HG02870 (cell line): ENCODE data around the gene GNLY.

Experiments used
- ATAC-seq: cut with Tn5 transposase; IDR thresholded peaks from one replicate; pipeline ENCODE4 v1.9.1; 2021; ENCODE audit warnings: mild to moderate bottlenecking, moderate library complexity; ENCODE audit not compliant: unreplicated experiment

GNLY gene

DNA sequence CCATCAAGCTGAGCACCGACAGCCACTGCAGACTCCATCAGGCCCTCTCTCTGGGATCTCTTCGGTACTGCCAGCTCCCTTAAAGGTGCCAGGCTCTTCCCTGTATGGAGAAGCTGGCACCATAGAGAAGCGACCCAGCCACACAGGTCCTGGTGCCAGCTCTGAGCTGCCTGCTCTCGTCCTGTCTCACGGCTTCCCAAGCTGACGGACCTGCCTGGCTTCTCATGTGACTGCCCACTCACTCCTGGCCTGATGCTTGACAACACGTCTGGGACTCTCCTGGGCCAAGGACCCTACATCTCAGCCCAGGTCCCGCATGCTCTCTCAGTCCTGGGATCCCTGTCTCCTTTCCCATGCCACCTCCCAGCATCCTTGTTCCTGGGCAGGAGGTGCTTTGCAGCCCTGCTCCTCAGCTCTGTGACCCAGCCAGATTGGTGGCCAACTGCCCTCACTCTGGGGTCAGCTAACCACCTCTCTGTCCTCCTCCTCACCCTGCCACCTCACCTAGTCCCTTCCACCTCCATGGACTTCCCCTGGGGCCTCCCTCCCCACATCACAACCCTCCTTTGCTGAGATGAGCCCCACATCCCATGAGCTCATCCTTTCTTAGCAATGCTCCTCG, 47.2 kb downstream of the GNLY start:
- ATAC-seq: no peak

- ATAC-seq: no peak
These were observed 47.8 kb downstream of the GNLY start for GRCh38 chr2:85741833-85742455.

GRCh38 chr2:85743304-85743978, 49.3 kb downstream of the GNLY start:
- ATAC-seq: no peak

- no peak for ATAC-seq
These were observed 49.9 kb downstream of the GNLY start for GRCh38 chr2:85744055-85744454.

DNA sequence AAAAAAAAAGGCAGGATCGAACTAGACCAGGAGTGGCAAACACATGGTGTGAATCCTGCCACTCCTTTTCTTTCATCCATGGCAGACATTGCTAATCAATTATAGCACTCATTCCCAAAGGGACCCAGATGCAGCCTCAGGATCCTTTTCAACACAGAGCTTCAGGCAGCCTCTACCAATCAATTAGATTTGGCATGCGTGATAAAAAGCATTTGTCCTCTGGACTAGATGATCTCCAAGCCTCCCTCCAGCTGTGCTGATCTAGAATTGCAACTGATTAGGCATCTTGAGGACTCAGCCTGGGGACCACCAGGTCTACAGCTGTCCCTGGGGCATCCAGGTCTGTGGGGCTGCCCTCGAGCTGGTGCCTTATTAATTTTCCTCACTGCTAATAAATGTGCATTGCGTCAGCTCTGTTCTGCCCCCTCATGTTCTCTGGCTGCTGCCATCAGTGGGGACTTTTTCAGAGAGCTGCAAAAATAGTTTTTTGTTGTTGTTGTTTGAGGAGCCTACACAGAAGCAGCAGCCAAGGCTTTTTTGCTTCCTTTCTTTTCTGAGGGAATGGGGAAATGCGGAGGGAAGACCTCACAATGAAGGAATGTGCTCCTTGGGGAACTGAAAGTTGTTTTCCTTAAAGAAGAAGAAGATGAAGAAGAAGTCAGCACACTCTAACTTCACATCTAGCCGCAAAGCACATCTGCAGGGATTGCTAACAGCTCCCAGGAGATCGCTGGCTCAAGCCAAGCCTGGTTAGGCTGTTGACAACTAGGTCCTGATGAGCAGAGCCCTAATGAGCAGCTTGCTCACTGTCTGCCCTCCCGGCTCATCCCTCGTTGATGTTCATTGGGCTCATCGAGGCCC, 50.8 kb downstream of the GNLY start:
- no peak for ATAC-seq

GRCh38 chr2:85745619-85746018, 51.5 kb downstream of the GNLY start:
- ATAC-seq: no peak

GRCh38 chr2:85746321-85747004, 52.3 kb downstream of the GNLY start:
- ATAC-seq: no peak

DNA sequence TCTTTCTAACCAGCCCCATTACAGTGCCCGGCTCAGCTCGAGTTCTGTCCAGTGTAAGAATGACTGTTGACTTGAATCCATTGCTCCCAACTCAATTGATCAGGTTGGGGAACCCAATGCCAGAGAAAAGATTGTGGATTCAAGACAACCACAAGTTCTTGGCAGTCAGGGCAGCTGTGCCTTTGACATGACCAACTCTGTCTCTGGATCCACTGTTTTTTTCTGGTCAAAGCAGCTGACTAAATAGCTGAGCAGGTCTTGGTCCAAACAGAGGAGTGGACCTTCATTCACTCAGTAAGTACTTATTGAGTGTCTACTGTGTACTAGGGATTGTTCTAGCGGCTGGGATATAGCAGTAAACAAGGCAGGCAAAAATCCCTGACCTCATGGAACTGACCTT, 53.3 kb downstream of the GNLY start:
- ATAC-seq: no peak

DNA sequence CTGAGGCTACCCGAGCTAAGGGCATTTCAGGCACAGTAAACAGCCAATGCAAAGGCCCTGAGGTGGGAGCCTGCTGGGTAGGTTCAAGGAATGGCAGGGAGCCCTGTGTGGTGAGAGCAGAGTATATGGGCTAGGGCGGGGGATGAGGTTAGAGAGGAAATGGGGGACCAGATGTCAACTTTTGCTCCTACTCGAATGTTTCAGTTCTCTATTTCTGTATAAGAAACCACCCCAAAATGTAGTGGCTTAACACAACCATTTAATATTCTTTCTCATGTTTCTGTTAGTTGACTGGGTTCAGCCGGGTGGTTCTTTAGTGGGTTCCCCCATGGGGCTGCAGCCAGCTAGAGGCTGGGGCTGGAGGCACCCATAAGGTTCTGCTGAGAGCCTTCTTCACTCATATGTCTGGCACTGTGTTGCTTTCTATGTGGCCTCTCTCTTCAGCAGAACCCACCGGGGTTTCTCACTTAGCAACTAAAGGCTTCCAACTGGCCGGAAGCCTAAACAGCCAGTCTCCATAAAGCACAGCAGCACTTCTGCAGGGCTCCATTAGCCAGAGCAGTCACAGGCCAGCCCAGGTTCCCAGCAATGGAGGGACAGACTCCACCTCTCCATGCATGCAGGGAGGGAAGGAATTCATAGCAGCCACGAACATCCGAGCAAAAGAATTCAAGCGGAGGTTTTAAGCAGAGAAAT, 54.0 kb downstream of the GNLY start:
- ATAC-seq: no peak
